ENCODE results near the gene NAA35. TPM values are rescaled to one million over a fixed set of nuclear protein-coding genes. Genes with fewer than 3 reads are reported as not detected.
A peak's percentile ranks its signal among the peaks of the same experiment; 100 is the strongest.
"Not testable (repeated sequence)": the region's sequence is repeated elsewhere in the genome, so short reads cannot be mapped to it uniquely, and the experiment has no call there.

NAA35 gene
- total RNA-seq, 2 donors from 2014 or later: 18.0 to 18.2 TPM

DNA sequence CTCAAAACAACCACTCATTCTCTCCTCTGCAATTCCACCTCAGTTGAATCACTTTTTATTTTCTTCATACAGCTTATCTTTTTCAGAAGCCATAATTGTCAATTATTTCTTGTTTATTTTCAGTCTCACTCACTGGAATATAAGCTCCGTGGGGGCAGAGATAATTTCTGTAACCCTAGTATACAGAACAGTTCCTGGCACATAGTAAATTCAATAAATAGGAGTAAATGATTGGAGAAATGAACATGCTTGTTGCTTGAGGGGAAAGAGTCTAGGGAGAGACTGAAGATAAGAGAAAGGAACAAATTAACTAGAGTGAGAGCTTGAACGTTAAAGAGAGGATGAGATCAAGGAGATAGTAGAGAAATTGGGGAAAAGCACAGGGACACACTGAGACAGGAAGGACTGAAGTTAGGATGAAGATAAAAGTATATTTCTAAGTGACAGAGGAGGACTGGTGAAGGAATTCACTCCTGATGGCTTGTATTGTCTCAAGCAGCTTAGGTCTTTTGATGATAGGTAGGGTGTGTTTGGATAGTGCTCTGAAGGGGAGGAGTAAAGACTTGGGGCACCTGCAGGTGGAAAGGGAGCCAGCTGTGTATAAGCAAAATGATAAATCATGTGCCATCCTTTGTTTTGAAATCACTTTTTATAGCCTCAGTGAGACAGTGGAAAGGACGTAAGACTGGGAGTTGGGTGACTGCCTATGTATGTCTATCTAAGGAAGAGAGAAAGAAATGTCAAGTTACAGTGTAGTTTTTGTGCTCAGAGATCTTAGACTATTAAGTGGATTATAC lies 2.2 kb downstream of the NAA35 start:
- intact Hi-C loops (cut with DNase I): no loop called here
- no peak for DNase-seq
- ATAC-seq: no peak

DNA sequence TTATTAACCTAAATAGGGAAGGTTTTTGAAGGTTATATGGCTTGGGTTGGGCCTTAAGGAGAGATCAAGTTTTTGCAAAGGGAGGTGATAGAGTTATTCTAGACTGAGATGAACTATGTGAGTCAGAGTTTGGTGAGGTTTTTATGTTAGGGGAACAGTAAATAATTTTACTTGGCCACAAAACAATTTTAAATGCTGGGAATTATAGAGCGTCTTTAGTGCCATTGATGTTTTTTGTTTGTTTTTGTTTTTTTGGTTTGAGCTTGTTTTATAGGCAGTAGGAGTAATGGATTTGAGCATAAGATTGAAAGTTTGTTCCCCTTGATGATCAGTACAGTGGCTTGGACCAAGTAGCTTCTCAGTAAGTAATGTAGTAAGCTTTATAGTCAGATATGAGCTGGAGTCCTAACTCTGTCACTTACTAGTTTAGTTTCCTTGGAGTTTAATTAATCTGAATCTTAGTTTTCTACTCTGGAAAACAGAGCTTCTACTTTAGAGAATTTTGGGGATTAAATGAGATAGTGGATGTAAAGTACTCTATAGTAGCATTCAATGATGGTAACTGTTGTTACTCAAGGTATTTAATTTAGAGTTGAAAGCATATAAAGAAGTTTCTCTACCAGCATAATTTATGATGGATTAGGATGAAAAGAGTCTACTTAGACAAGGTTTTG lies 2.9 kb downstream of the NAA35 start:
- no peak for DNase-seq
- ATAC-seq: no peak
- intact Hi-C loops (cut with DNase I): no loop called here

- DNase-seq (no peak), ATAC-seq (no peak)
- intact Hi-C loops (cut with DNase I): no loop called here
These were observed 3.7 kb downstream of the NAA35 start for GRCh38 chr9:85944672-85945071.

GRCh38 chr9:85949586-85950335 lies 8.8 kb downstream of the NAA35 start:
- intact Hi-C loops (cut with DNase I): no loop called here
- ATAC-seq: no peak

DNA sequence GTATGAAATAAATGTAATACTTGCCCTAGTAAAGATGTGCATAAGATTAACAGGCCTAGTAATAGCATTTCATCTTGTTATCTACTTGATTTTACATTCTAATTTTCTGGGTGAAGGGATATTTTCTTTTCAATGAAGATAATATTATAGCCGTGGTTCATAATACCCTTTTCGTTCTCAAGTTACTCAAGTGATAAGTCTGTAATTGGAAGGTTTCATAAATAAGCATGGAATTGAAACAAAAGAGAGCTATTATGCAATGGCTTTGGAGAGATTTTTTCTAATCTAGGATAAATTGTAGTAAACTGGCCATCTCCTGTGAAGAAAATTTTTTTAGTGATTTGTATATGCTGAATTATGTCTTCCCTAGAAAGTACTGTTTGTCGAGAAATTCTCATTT lies 19.0 kb downstream of the NAA35 start:
- intact Hi-C loops (cut with DNase I): no loop called here
- ATAC-seq (no peak), DNase-seq (no peak)

More at GRCh38 chr9:85949586-85950335, 8.8 kb downstream of the NAA35 start:
- DNase-seq: no peak

DNA sequence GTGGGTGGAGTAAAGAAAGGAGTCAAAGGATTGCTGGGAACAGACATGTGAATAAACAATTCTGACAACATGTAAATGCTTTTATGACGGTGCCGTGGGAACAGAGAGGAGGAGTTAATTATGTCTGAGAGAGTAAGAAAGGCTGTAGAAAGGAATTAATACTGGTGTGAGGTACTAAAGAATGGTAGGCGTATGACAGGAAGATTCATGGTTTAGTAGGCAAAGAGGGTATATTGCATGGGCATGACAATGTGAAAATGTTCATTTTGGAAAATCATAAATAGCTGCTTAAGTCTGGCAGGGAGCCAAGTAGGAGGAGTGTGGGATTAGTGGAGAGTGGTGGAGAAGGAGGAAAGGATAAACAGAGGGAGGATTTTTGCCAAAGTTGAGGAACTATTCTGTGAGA lies 19.7 kb downstream of the NAA35 start:
- DNase-seq (no peak), ATAC-seq (peak; percentile 26 to 55)
- intact Hi-C loops (cut with DNase I): no loop called here

GRCh38 chr9:85964526-85964925 lies 23.6 kb downstream of the NAA35 start:
- no peak for ATAC-seq
- intact Hi-C loops (cut with DNase I): no loop called here
- no peak for DNase-seq

GRCh38 chr9:85964949-85965348 lies 24.0 kb downstream of the NAA35 start:
- DNase-seq (no peak), ATAC-seq (no peak)
- intact Hi-C loops (cut with DNase I): no loop called here

GRCh38 chr9:85969727-85970126 lies 28.8 kb downstream of the NAA35 start:
- intact Hi-C loops (cut with DNase I): no loop called here
- no peak for DNase-seq
- ATAC-seq: no peak

- DNase-seq (no peak), ATAC-seq (no peak)
- intact Hi-C loops (cut with DNase I): no loop called here
These were observed 30.8 kb downstream of the NAA35 start for GRCh38 chr9:85971731-85972130.

DNA sequence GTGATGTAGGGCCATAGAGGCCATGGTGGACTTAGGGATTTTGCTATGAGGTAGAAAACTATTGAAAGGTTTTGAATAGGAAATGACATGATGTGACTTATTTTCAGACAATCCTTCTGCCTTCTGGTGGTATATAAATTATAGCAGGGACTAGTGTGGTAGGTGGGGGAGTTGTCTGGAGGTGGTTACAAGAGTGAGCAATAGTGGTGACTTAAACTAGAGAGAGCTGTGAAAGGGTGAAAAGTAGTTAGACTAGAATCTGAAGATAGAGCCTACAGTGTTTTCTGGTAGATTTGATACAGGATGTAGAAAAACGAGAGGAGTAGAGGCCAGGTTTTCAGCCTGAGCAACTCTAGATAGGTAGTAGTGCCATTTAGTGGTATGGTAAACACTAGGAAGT lies 32.3 kb downstream of the NAA35 start:
- intact Hi-C loops (cut with DNase I): no loop called here
- no peak for ATAC-seq
- DNase-seq: no peak

- ATAC-seq; intact Hi-C loops (cut with DNase I); DNase-seq: not testable (repeated sequence)
These were observed 33.2 kb downstream of the NAA35 start for GRCh38 chr9:85974055-85974547.

GRCh38 chr9:85978496-85978895 lies 37.5 kb downstream of the NAA35 start:
- DNase-seq (no peak), ATAC-seq (no peak)
- intact Hi-C loops (cut with DNase I): no loop called here

DNA sequence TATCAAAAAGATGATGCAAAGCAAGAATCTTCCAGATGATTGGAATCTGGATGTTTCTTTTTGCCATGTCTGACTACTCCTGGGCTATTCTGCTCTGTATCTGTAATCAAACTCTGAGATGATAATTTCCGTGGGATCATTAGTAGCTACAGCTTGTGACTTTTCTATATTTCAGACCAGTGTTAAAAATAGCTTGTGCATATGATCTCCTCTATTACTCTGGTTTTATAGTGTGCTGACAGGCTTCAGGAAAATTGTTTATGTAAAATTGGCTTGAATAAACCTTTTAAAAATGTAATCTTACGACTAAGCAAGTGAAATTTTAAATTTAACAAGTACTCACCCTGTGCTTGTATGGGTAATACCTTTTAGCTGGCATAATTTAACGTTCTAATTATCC lies 40.4 kb downstream of the NAA35 start:
- intact Hi-C loops (cut with DNase I): no loop called here
- ATAC-seq: no peak
- DNase-seq: no peak

DNA sequence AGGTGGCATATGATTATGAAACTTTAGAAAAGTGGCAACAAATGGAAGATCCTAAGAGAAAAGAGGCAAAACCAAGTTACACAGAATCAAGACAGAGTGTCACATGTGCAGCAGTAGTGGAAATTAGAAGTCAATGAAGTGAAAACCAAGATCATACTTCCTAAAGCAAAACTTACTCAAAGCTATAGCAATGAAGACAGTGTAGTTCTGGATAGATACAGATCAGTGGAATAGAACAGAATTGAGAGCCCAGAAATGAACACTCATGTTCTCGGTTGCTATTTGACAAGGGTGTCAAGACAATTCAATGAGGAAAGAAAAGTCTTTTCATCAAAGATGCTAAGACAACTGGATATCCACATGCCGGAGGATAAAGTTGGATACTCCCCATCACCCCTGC lies 43.5 kb downstream of the NAA35 start:
- DNase-seq (no peak), ATAC-seq (no peak)
- intact Hi-C loops (cut with DNase I): no loop called here

DNA sequence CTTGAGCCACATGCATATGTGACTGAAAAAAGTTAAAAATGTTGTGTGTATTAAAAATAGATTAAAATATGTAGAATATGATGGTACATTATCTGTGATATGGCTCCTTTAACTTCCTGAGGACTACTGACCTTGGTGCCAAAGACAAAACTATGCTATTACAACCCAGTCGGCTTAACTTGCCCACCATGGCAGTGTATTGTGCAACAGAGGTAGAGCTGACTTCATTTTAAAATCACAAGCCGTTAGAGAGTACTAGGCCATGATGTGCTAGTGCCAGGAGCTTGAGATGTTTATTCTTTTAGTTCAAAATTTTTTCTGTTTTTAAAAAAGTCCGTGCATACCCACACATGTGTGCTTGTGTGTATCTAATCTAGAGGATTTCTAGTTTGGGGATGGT lies 46.3 kb downstream of the NAA35 start:
- no peak for ATAC-seq
- intact Hi-C loops (cut with DNase I): no loop called here
- DNase-seq: no peak

DNA sequence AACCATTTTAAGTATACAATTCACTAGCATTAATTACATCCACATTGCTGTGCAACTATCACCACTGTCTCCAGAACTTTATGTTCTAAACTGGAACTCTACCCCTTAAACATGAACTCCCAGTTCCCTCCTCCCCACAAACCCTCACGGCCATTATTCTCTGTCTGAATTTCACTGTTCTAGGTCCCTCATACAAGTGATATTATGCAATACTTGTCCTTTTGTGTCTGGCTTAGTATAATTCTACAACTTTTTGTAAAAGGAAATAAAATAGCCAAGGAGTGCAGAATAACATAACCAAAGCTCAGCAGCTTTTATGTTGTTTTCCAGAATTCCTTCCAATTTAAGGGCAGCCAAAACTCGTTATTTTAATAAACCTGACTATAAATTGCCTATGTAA lies 53.2 kb downstream of the NAA35 start:
- intact Hi-C loops (cut with DNase I): no loop called here
- DNase-seq: no peak
- ATAC-seq: no peak

GRCh38 chr9:85995097-85995496 lies 54.2 kb downstream of the NAA35 start:
- intact Hi-C loops (cut with DNase I): no loop called here
- ATAC-seq (no peak), DNase-seq (no peak)

DNA sequence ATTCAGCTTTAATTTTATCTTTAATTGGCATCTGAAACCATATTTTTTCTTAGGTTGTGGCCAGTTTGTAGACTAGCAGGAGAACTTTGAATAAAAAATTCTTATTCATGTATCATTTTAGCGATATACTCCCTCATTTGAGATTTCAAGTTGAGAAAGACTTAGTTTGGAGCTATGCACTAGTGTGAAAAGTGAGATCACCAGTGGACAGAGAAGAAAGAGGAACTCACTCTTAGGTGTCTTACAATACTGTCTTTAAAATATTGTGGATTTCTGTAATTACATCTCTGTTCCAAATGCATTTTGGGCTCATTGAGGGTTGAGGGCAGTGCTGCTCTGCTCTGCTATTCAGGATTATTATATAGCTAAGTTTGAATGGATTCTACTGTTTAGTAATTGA lies 54.7 kb downstream of the NAA35 start:
- no peak for DNase-seq
- intact Hi-C loops (cut with DNase I): no loop called here
- no peak for ATAC-seq

DNA sequence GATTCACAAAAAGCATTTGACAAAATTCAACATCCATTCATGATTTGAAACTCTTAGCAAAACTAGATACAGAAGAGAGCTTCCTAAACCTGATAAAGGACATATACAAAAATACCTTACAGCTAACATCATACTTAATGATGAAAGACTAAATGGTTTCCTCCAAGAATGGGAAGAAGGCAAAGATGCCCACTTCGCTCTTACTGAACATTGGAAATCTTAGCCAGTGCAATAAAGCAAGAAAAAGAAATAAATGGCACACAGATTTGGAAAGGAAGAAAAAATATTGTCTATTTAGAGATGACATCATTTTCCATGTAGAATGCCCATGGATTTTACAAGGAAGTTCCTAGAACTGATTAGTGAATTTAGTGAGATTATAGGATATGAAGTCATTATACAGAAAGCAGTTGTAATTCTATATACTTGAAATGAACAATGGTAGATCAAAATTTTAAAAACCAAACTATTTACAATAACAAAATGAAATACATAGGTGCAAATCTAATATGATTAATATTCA lies 64.4 kb downstream of the NAA35 start:
- intact Hi-C loops (cut with DNase I): no loop called here
- ATAC-seq (no peak), DNase-seq (no peak)
